Activated T-helper 1 cell treated with anti-CD3 and anti-CD28 coated beads, Interleukin-2, amount 50 U/mL, for 16 hours (primary cell): ENCODE measurements around the gene ACO1.

ENCODE experiments used
- DNase-seq, 2 donors: peaks; one replicate each; pipeline ENCODE4 v3.0.0-alpha.2; 2020; ENCODE audit warnings: low read depth in 1 of 2, low spot score in 1 of 2

ACO1 gene

GRCh38 chr9:32382565-32383320 lies 1.7 kb upstream of the ACO1 start:
- no peak for DNase-seq

- no peak for DNase-seq
Measured at GRCh38 chr9:32384002-32384363, 460 bp upstream of the ACO1 start.

GRCh38 chr9:32385152-32385884 lies 875 bp downstream of the ACO1 start:
- no peak for DNase-seq

GRCh38 chr9:32385885-32386283 lies 1.4 kb downstream of the ACO1 start:
- no peak for DNase-seq

GRCh38 chr9:32387256-32387655 lies 2.8 kb downstream of the ACO1 start:
- no peak for DNase-seq

- DNase-seq, result no peak
Measured at GRCh38 chr9:32389365-32389764, 4.9 kb downstream of the ACO1 start.

- DNase-seq, result no peak
Measured at GRCh38 chr9:32393911-32394310, 9.5 kb downstream of the ACO1 start.

- no peak for DNase-seq
Measured at GRCh38 chr9:32394381-32395049, 10.1 kb downstream of the ACO1 start.

GRCh38 chr9:32395510-32396216 lies 11.2 kb downstream of the ACO1 start:
- DNase-seq, result no peak

- DNase-seq, result no peak
Measured at GRCh38 chr9:32398207-32398606, 13.8 kb downstream of the ACO1 start.

- no peak for DNase-seq
Measured at GRCh38 chr9:32399110-32399815, 14.8 kb downstream of the ACO1 start.

- no peak for DNase-seq
Measured at GRCh38 chr9:32401488-32401887, 17.0 kb downstream of the ACO1 start.

- no peak for DNase-seq
Measured at GRCh38 chr9:32403567-32404260, 19.3 kb downstream of the ACO1 start.

- DNase-seq, result no peak
Measured at GRCh38 chr9:32404402-32404801, 20.0 kb downstream of the ACO1 start.

GRCh38 chr9:32404856-32405255 lies 20.4 kb downstream of the ACO1 start:
- no peak for DNase-seq

- no peak for DNase-seq
Measured at GRCh38 chr9:32405506-32405905, 21.1 kb downstream of the ACO1 start.

- no peak for DNase-seq
Measured at GRCh38 chr9:32406046-32406445, 21.6 kb downstream of the ACO1 start.

- no peak for DNase-seq
Measured at GRCh38 chr9:32411753-32412152, 27.3 kb downstream of the ACO1 start.

- no peak for DNase-seq
Measured at GRCh38 chr9:32412440-32412839, 28.0 kb downstream of the ACO1 start.

- no peak for DNase-seq
Measured at GRCh38 chr9:32413424-32413823, 29.0 kb downstream of the ACO1 start.
